ENCODE data around the gene FGGY. TPM values are rescaled to one million over a fixed set of nuclear protein-coding genes. Genes with fewer than 3 reads are reported as not detected.
A peak's percentile ranks its signal among the peaks of the same experiment; 100 is the strongest.

The FGGY gene
- total RNA-seq, 2 experiments from 2014 or later = 11.9 to 13.6 TPM

GRCh38 chr1:59699227-59699847 lies 402.4 kb downstream of the FGGY start:
- ChIA-PET CTCF (interaction anchor here (0.6 to 3.4 kb wide), 87 partner anchors 8 to 1108 kb away, joined by 3 to 51 read pairs (median 3); no protein-coding TSS in a partner anchor), POLR2A (interaction anchor here (1.0 kb wide), 1 partner anchor 17 kb away, joined by 3 read pairs; no protein-coding TSS in a partner anchor)
- Mint-ChIP-seq H3K9me3 (no peaks in the 10 kb centered on the region), H3K4me1 (ENCODE audit: low read depth) (peaks cover 23% of the 10 kb centered on the region), H3K36me3 (ENCODE audit: low read depth) (no peaks in the 10 kb centered on the region), H3K27me3 (no peaks in the 10 kb centered on the region), H3K27ac (no peak overlapping the region), H3K4me3 (no peak overlapping the region)
- DNase-seq (peak; percentile 19), ATAC-seq (peak; percentile 69)
- intact Hi-C loops (cut with micrococcal nuclease) = loop anchor here (2.0 kb wide), 1 partner anchor 959 kb away; no protein-coding TSS in a partner anchor
- TF ChIP-seq CTCF (IDR thresholded peaks at IDR 0.05) = peak; percentile 94

- CTCF ChIA-PET = no interaction called here
- Mint-ChIP-seq H3K4me1 (ENCODE audit: low read depth) (peaks cover 23% of the 10 kb centered on the region), H3K27ac (no peak overlapping the region), H3K9me3 (no peaks in the 10 kb centered on the region), H3K4me3 (no peak overlapping the region), H3K36me3 (ENCODE audit: low read depth) (no peaks in the 10 kb centered on the region), H3K27me3 (no peaks in the 10 kb centered on the region)
- TF ChIP-seq CTCF (IDR thresholded peaks at IDR 0.05) = no peak
- POLR2A ChIA-PET = no interaction called here
- no peak for DNase-seq
- no peak for ATAC-seq
- intact Hi-C loops (cut with micrococcal nuclease) = no loop called here
Measured at GRCh38 chr1:59701376-59701775, 404.5 kb downstream of the FGGY start.

GRCh38 chr1:59703226-59703917 lies 406.5 kb downstream of the FGGY start:
- TF ChIP-seq CTCF (IDR thresholded peaks at IDR 0.05) = no peak
- H3K36me3 Mint-ChIP-seq (ENCODE audit: low read depth) = no peaks in the 10 kb centered on the region
- no peak overlapping the region for H3K27ac Mint-ChIP-seq
- CTCF ChIA-PET = interaction anchor here (1.7 kb wide), 1 partner anchor 56 kb away, joined by 4 read pairs; no protein-coding TSS in a partner anchor
- DNase-seq (no peak), ATAC-seq (no peak)
- H3K4me1 Mint-ChIP-seq (ENCODE audit: low read depth) = peaks cover 6% of the 10 kb centered on the region
- intact Hi-C loops (cut with micrococcal nuclease) = no loop called here
- no peaks in the 10 kb centered on the region for H3K9me3 Mint-ChIP-seq
- POLR2A ChIA-PET = no interaction called here
- no peaks in the 10 kb centered on the region for H3K27me3 Mint-ChIP-seq
- H3K4me3 Mint-ChIP-seq = no peak overlapping the region

- DNase-seq (no peak), ATAC-seq (no peak)
- Mint-ChIP-seq H3K9me3 (no peaks in the 10 kb centered on the region), H3K4me1 (ENCODE audit: low read depth) (peaks cover 3% of the 10 kb centered on the region), H3K27ac (no peak overlapping the region), H3K4me3 (no peak overlapping the region), H3K36me3 (ENCODE audit: low read depth) (no peaks in the 10 kb centered on the region), H3K27me3 (no peaks in the 10 kb centered on the region)
- ChIA-PET CTCF (interaction anchor here (1.7 kb wide), 1 partner anchor 55 kb away, joined by 4 read pairs; no protein-coding TSS in a partner anchor), POLR2A (no interaction called here)
- no peak for TF ChIP-seq CTCF (IDR thresholded peaks at IDR 0.05)
- intact Hi-C loops (cut with micrococcal nuclease) = no loop called here
Measured at GRCh38 chr1:59703918-59704378, 407.1 kb downstream of the FGGY start.

GRCh38 chr1:59704716-59705115 lies 407.8 kb downstream of the FGGY start:
- no peaks in the 10 kb centered on the region for H3K27me3 Mint-ChIP-seq
- H3K36me3 Mint-ChIP-seq (ENCODE audit: low read depth) = no peaks in the 10 kb centered on the region
- intact Hi-C loops (cut with micrococcal nuclease) = no loop called here
- no peaks in the 10 kb centered on the region for H3K9me3 Mint-ChIP-seq
- H3K4me1 Mint-ChIP-seq (ENCODE audit: low read depth) = no peaks in the 10 kb centered on the region
- no peak overlapping the region for H3K4me3 Mint-ChIP-seq
- no peak for DNase-seq
- no peak overlapping the region for H3K27ac Mint-ChIP-seq
- POLR2A ChIA-PET = no interaction called here
- CTCF ChIA-PET = no interaction called here
- no peak for TF ChIP-seq CTCF (IDR thresholded peaks at IDR 0.05)
- no peak for ATAC-seq
